ENCODE results near the gene DHX58. TPM values are rescaled to one million over a fixed set of nuclear protein-coding genes. Genes with fewer than 3 reads are reported as not detected.

Gene DHX58
- total RNA-seq, 2 experiments from 2014 or later, result 7.0 to 7.6 TPM

- CTCF ChIA-PET, result interaction anchor here (0.9 kb wide), 2 partner anchors 33 to 79 kb away, joined by 4 to 5 read pairs; partner anchors contain the start of gene NKIRAS2
- POLR2A ChIA-PET, result interaction anchor here (0.9 kb wide), 1 partner anchor 13 kb away, joined by 3 read pairs; no protein-coding TSS in a partner anchor
Observed at GRCh38 chr17:42098730-42099399, 13.6 kb downstream of the DHX58 start.

DNA sequence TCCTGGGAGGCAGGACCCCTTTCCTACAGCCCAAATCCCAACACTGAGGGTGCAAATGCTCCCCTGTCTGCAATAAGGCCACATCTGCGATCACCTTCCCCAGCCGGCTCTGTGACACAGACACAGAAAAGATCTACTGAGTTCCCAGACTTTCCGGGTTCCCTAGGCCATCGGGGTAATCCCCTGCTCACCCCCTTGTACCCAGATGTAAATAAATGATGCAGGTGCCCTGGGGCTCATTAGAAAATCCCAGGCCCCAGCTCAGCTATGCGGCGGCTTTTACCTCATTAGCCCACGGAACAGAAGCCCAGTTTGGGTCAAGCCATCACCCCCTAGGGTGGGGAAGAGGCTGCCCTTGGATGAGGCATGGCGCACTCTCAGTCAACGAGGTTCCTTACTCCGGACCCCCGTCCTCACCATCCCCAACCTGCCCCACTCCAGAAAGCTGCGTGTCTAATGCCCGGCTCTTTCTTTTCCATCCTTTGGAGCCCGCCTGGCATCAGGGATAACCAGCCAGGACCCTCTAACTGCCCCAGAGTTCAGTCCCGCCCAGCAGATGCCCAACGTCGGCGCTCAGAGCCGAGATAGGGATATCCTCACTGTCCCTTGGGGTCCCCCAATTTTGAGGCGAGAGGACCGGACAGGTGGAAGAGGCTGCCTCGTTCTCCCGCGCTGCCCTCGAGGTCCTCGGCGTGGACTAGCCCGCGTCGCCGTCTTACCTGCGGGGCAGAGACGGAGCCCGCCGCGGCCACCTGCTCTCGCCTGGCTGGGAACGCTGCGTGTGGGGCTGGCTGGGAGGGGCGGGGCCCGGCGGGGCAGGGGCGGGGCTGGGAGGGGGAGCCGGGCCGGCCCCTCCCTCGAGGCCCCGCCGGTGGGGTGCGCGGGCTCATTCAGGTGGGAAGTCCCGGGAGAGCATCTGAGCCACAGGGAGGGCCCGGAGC, 14.6 kb downstream of the DHX58 start, which contains the start of gene ZNF385C:
TSS of gene ZNF385C (minus strand) at position 783 of the 941 bp plus-strand sequence. CDS start 35,417 bp downstream, outside the sequence.
- CTCF ChIA-PET, result interaction anchor here (0.9 to 2.4 kb wide), 4 partner anchors 8 to 78 kb away, joined by 4 to 8 read pairs (median 5); partner anchors contain the start of gene NKIRAS2
- POLR2A ChIA-PET, result interaction anchor here (0.9 kb wide), 1 partner anchor 14 kb away, joined by 3 read pairs; no protein-coding TSS in a partner anchor

- ChIA-PET POLR2A (interaction anchor here (0.6 kb wide), 1 partner anchor 17 kb away, joined by 5 read pairs; no protein-coding TSS in a partner anchor), CTCF (interaction anchor here (0.6 to 2.4 kb wide), 7 partner anchors 9 to 93 kb away, joined by 3 to 8 read pairs (median 3); no protein-coding TSS in a partner anchor)
Observed at GRCh38 chr17:42096360-42097111, 16.0 kb downstream of the DHX58 start.

- ChIA-PET CTCF (no interaction called here), POLR2A (no interaction called here)
Observed at GRCh38 chr17:42094375-42095069, 18.0 kb downstream of the DHX58 start.

GRCh38 chr17:42092939-42093338, 19.6 kb downstream of the DHX58 start:
- ChIA-PET CTCF (interaction anchor here (1.5 kb wide), 1 partner anchor 73 kb away, joined by 4 read pairs; the partner anchor contains the start of gene NKIRAS2), POLR2A (no interaction called here)

DNA sequence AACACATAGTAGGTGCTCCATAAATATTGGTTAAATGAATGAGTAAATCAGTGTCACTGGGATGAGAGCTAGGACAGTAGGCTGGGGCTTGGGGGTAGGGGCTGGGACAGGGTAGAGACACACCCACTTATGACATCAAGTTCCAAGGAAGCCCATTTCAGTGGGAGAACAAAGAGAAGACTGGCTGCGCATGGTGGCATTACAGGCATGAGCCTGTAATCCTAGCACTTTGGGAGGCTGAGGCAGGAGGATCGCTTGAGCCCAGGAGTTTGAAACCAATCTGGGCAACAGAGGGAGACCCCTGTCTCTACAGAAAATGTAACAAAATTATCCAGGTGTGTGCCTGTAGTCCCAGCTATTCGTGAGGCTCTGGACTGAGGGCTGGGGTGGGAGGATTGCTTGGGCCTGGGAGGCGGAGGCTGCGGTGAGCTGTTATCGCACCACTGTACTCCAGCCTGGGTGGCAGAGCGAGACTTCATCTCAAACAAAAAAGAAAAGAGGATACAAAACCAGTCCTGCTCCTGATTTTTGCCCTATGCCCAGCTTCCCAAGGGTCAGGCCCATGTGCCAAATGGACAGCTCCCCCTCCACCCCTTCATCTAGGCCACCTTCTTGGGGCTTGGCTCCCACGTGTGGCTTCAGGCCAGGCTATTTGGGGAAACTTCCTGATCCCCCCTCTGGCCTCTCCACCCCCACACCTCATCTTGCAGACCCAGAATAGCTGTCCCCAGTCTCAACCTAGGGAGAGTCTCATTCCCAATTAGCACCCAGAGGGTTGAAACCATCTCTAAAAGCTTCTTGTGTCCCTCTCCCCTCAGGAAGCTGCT, 21.3 kb downstream of the DHX58 start:
- ChIA-PET POLR2A (no interaction called here), CTCF (interaction anchor here (1.1 to 1.5 kb wide), 3 partner anchors 10 to 128 kb away, joined by 3 read pairs; no protein-coding TSS in a partner anchor)

DNA sequence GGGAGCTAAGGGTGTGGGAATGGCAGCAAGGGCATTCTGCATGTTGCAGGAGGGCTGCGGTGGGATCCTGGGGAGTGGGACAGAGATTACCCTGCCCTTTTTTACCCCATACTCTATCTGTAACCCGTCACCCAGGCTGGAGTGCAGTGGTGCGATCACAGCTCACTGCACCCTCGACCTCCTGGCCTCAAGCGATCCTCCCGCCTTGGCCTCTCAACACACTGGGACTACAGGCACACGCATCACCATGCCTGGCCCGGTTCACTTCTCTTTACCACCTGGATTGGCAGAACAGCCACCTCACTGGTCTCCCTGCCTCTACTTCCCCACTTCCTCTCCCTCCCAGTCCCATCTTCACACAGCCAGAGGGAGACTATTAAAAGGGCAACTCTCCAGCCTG, 23.8 kb downstream of the DHX58 start:
- POLR2A ChIA-PET, result no interaction called here
- CTCF ChIA-PET, result interaction anchor here (0.6 kb wide), 1 partner anchor 134 kb away, joined by 3 read pairs; no protein-coding TSS in a partner anchor

GRCh38 chr17:42087736-42088705, 24.5 kb downstream of the DHX58 start:
- CTCF ChIA-PET, result interaction anchor here (1.1 kb wide), 1 partner anchor 68 kb away, joined by 3 read pairs; the partner anchor contains the start of gene NKIRAS2
- POLR2A ChIA-PET, result no interaction called here

DNA sequence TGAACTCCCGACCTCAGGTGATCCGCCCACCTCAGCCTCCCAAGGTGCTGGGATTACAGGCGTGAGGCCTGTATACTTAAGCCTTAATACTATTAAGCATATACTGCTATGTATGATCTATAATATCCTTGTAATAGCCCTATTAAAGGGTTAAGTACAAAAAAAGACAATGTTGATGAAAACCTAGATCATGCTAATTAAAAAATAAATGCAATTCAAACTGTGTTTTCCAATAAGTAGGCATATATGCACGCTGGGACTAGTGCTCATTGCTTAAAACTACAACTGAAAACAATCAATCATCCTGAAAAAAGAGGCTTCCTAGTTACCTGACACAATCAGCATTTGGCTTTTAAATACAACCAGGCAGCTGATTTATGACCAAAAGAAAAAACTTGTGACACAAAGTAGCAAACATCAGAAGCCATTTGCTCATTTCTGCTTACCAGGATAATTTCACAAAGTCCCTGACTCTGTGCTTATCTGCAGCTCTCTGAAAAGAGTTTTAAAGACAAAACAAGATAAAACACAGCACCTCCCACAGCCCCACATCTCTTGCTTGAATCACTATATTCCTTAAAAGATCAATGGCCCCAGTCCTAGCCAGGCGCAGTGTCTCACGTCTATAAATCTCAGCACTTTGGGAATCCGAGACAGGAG, 25.3 kb downstream of the DHX58 start:
- POLR2A ChIA-PET, result no interaction called here
- CTCF ChIA-PET, result interaction anchor here (1.1 kb wide), 1 partner anchor 67 kb away, joined by 3 read pairs; the partner anchor contains the start of gene NKIRAS2

- ChIA-PET CTCF (interaction anchor here (1.3 kb wide), 1 partner anchor 13 kb away, joined by 4 read pairs; no protein-coding TSS in a partner anchor), POLR2A (no interaction called here)
Observed at GRCh38 chr17:42081516-42082129, 30.9 kb downstream of the DHX58 start.

DNA sequence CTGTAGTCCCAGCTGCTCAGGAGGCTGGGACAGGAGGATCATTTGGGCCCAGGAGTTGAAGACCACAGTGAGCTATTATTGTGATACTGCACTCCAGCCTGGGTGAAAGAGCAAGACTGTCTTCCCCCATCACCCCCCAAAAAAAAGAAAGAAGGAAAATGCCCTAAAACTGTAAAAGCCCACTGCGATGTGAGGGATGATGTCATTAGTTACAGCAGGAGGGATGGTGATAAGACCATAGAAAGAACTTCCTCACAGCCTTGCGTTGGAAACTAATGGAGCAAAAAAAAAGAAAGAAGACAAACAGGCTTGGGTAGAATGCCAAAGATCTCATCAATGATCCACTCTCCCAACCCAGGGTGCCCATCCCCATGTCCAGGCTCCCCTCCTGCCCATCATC, 33.0 kb downstream of the DHX58 start:
- CTCF ChIA-PET, result interaction anchor here (1.0 kb wide), 2 partner anchors 12 to 38 kb away, joined by 4 to 5 read pairs; no protein-coding TSS in a partner anchor
- POLR2A ChIA-PET, result interaction anchor here (0.6 kb wide), 1 partner anchor 21 kb away, joined by 4 read pairs; no protein-coding TSS in a partner anchor

GRCh38 chr17:42078396-42079043, 34.0 kb downstream of the DHX58 start:
- POLR2A ChIA-PET, result no interaction called here

GRCh38 chr17:42077755-42078154, 34.8 kb downstream of the DHX58 start:
- ChIA-PET CTCF (no interaction called here), POLR2A (no interaction called here)

More at GRCh38 chr17:42078396-42079043, 34.0 kb downstream of the DHX58 start:
- CTCF ChIA-PET, result interaction anchor here (0.6 to 0.7 kb wide), 2 partner anchors 258 to 400 kb away, joined by 3 read pairs; no protein-coding TSS in a partner anchor

DNA sequence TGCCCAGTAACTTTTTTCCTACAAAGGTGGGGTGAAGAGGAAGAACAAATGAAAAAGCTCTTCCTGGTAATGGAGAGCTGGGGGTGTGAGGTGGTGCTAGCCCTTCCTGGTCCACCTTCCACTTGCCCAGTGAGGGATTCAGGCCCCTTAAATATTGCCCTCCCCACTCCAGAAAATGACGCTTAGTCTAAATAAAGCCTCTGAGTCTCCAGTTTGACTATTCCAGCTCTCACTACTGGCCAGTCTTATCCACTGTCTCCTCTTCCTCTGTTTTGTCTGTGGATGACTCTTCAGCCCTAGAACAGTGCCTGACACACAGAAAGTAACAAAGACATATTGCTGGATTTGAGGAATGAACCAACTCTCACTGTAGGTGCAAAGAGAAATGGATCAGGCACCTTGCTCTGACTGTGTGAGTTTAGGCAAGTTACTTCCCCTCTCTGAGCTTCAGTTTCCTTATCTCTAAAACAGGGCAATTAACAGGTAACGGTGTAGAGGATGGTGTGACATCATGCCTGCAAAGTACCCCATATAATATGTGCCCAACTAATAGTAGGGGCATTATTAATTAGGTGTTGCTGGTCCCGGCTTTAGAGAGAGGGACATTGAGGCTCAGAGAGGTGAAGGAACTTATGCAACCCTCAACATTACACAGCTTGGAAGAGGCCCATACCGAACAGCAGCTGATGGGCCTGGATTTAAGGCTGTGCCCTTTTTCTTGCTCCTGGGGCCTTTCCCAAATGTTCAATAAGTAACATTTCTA, 35.5 kb downstream of the DHX58 start:
- POLR2A ChIA-PET, result no interaction called here

More for the DNA sequence above, 35.5 kb downstream of the DHX58 start:
- CTCF ChIA-PET, result interaction anchor here (0.6 kb wide), 1 partner anchor 25 kb away, joined by 3 read pairs; no protein-coding TSS in a partner anchor
